Fibroblast of pulmonary artery (primary cell): ENCODE results near the gene PUS7.
"Not testable (repeated sequence)": the region's sequence is repeated elsewhere in the genome, so short reads cannot be mapped to it uniquely, and the experiment has no call there.

Source experiments
- DNase-seq: peaks from one replicate; pipeline ENCODE4 v3.0.0-alpha.2; 2010; ENCODE audit warnings: low read depth
- H3K4me3 ChIP-seq: replicated peaks from 2 replicates; pipeline ENCODE4 v1.5.1; 2011; ENCODE audit warnings: low read depth, mild to moderate bottlenecking, control low read depth, low read length, moderate library complexity
- CTCF ChIP-seq: IDR thresholded peaks from 2 replicates; pipeline ENCODE4 v1.5.1; 2011; ENCODE audit warnings: mild to moderate bottlenecking, control low read depth, low read length, inconsistent platforms; ENCODE audit errors: missing control alignments

Gene PUS7

GRCh38 chr7:105532709-105533460 is 10.8 kb upstream of the PUS7 start:
- TF ChIP-seq CTCF, result no peak
- no peak for DNase-seq
- H3K4me3 ChIP-seq, result peak overlapping the region; percentile 99

- DNase-seq, result peak; percentile 90
- H3K4me3 ChIP-seq, result peak within 1 kb of the TSS; percentile 99
- peak; percentile 70 for TF ChIP-seq CTCF
Measured at GRCh38 chr7:105531792-105532671, 10.0 kb upstream of the PUS7 start, which contains the start of gene RINT1. Gene RINT1, plus strand, starts transcription at chr7:105532201. Its CDS starts 115 bp downstream, at chr7:105532316.

- no peak for DNase-seq
- no peak for TF ChIP-seq CTCF
- H3K4me3 ChIP-seq, result no peak overlapping the region
Measured at GRCh38 chr7:105530546-105530945, 8.5 kb upstream of the PUS7 start.

- TF ChIP-seq CTCF, result no peak
- no peak for DNase-seq
- no peak overlapping the region for H3K4me3 ChIP-seq
Measured at GRCh38 chr7:105530126-105530525, 8.1 kb upstream of the PUS7 start.

GRCh38 chr7:105527737-105528136 is 5.7 kb upstream of the PUS7 start:
- not testable (repeated sequence) for H3K4me3 ChIP-seq, DNase-seq

- no peak overlapping the region for H3K4me3 ChIP-seq
- DNase-seq, result no peak
- no peak for TF ChIP-seq CTCF
Measured at GRCh38 chr7:105524840-105525239, 2.8 kb upstream of the PUS7 start.

- not testable (repeated sequence) for H3K4me3 ChIP-seq, DNase-seq
Measured at GRCh38 chr7:105524423-105524822, 2.4 kb upstream of the PUS7 start.
